SK-N-SH treated with all-trans-retinoic acid at 6 μM for 48 hours (cell line): ENCODE data around the gene ZNF496.

Source experiments
- ATAC-seq: fragments of 200-7000 bp; cut with Tn5 transposase; 3 replicates; pipeline ENCODE4 v1.9.1; 2020; ENCODE audit warnings: mild to moderate bottlenecking, moderate library complexity
- ARNTL ChIP-seq: fragments of 450-650 bp; formaldehyde crosslinking; IDR thresholded peaks from 2 replicates; pipeline ENCODE4 v1.5.0; 2020; ENCODE audit warnings: low read depth, mild to moderate bottlenecking, moderate library complexity, borderline replicate concordance
- BACH2 ChIP-seq: fragments of 250-450 bp; sonication (Bioruptor Pico); IDR thresholded peaks from 2 replicates; pipeline ENCODE4 v1.9.0; 2021; ENCODE audit warnings: mild to moderate bottlenecking, borderline replicate concordance
- CSDC2 ChIP-seq: fragments of 250-450 bp; sonication (Bioruptor Pico); IDR thresholded peaks from 2 replicates; pipeline ENCODE4 v1.5.0; 2020; ENCODE audit warnings: mild to moderate bottlenecking, moderate library complexity
- ESRRG ChIP-seq: fragments of 250-450 bp; sonication (Bioruptor Pico); IDR thresholded peaks from 2 replicates; pipeline ENCODE4 v1.6.1; 2021; ENCODE audit warnings: mild to moderate bottlenecking
- GLIS3 ChIP-seq: fragments of 250-450 bp; sonication (Bioruptor Pico); IDR thresholded peaks from 2 replicates; pipeline ENCODE4 v1.5.0; 2020; ENCODE audit warnings: mild to moderate bottlenecking, moderate library complexity
- ISL1 ChIP-seq: fragments of 250-450 bp; sonication (Bioruptor Pico); IDR thresholded peaks from 2 replicates; pipeline ENCODE4 v2.1.2; 2022; ENCODE audit warnings: mild to moderate bottlenecking, moderate library complexity
- OSR1 ChIP-seq: fragments of 250-450 bp; sonication (Bioruptor Pico); IDR thresholded peaks from 2 replicates; pipeline ENCODE4 v1.8.0; 2022; ENCODE audit warnings: moderate library complexity, mild to moderate bottlenecking, inconsistent platforms
- PPARA ChIP-seq: fragments of 250-450 bp; sonication (Bioruptor Pico); IDR thresholded peaks from 2 replicates; pipeline ENCODE4 v1.5.0; 2020; ENCODE audit warnings: mild to moderate bottlenecking, borderline replicate concordance
- RARB ChIP-seq: fragments of 250-450 bp; sonication (Bioruptor Pico); IDR thresholded peaks from 2 replicates; pipeline ENCODE4 v1.8.0; 2021; ENCODE audit warnings: mild to moderate bottlenecking, moderate library complexity
- SNAI2 ChIP-seq: fragments of 250-450 bp; sonication (Bioruptor Pico); IDR thresholded peaks from 2 replicates; pipeline ENCODE4 v1.5.0; 2020; ENCODE audit warnings: mild to moderate bottlenecking, moderate library complexity
- TCF4 ChIP-seq: fragments of 250-450 bp; sonication (Bioruptor Pico); IDR thresholded peaks from 2 replicates; pipeline ENCODE4 v1.8.0; 2021; ENCODE audit warnings: mild to moderate bottlenecking, moderate library complexity, borderline replicate concordance
- TOX ChIP-seq: fragments of 250-450 bp; sonication (Bioruptor Pico); IDR thresholded peaks from 2 replicates; pipeline ENCODE4 v1.8.0; 2021; ENCODE audit warnings: mild to moderate bottlenecking, moderate library complexity, borderline replicate concordance
- ZC3H10 ChIP-seq: fragments of 250-450 bp; sonication (Bioruptor Pico); IDR thresholded peaks from 2 replicates; pipeline ENCODE4 v1.5.1; 2021; ENCODE audit warnings: mild to moderate bottlenecking, moderate library complexity
- ZFP30 ChIP-seq: fragments of 450-650 bp; formaldehyde crosslinking; IDR thresholded peaks from 2 replicates; pipeline ENCODE4 v1.5.0; 2022; ENCODE audit warnings: mild to moderate bottlenecking, moderate library complexity
- ZNF70 ChIP-seq: fragments of 450-650 bp; formaldehyde crosslinking; IDR thresholded peaks from 2 replicates; pipeline ENCODE4 v1.5.0; 2020; ENCODE audit warnings: mild to moderate bottlenecking, moderate library complexity
- ZNF8 ChIP-seq: fragments of 450-650 bp; formaldehyde crosslinking; IDR thresholded peaks from 2 replicates; pipeline ENCODE4 v1.5.0; 2020; ENCODE audit warnings: mild to moderate bottlenecking, moderate library complexity
- TF ChIP-seq, protein P1 (sequence below): fragments of 250-450 bp; sonication (Bioruptor Pico); IDR thresholded peaks from 2 replicates; pipeline ENCODE4 v1.8.0; 2020; ENCODE audit warnings: mild to moderate bottlenecking, moderate library complexity, borderline replicate concordance
- TF ChIP-seq, protein P2 (sequence below): fragments of 250-450 bp; sonication (Bioruptor Pico); IDR thresholded peaks from 2 replicates; pipeline ENCODE4 v1.5.1; 2020; ENCODE audit warnings: low read depth, mild to moderate bottlenecking, moderate library complexity
- TF ChIP-seq, protein P3 (sequence below): fragments of 250-450 bp; sonication (Bioruptor Pico); IDR thresholded peaks from 2 replicates; pipeline ENCODE4 v1.5.0; 2020; ENCODE audit warnings: mild to moderate bottlenecking, moderate library complexity
- TF ChIP-seq, protein P4 (sequence below): fragments of 250-450 bp; sonication (Bioruptor Pico); IDR thresholded peaks from 2 replicates; pipeline ENCODE4 v1.8.0; 2021; ENCODE audit warnings: low read depth, mild to moderate bottlenecking, moderate library complexity, borderline replicate concordance
- TF ChIP-seq, protein P5 (sequence below): fragments of 250-450 bp; sonication (Bioruptor Pico); IDR thresholded peaks from 2 replicates; pipeline ENCODE4 v1.5.1; 2021; ENCODE audit warnings: mild to moderate bottlenecking, moderate library complexity

The ZNF496 gene

DNA sequence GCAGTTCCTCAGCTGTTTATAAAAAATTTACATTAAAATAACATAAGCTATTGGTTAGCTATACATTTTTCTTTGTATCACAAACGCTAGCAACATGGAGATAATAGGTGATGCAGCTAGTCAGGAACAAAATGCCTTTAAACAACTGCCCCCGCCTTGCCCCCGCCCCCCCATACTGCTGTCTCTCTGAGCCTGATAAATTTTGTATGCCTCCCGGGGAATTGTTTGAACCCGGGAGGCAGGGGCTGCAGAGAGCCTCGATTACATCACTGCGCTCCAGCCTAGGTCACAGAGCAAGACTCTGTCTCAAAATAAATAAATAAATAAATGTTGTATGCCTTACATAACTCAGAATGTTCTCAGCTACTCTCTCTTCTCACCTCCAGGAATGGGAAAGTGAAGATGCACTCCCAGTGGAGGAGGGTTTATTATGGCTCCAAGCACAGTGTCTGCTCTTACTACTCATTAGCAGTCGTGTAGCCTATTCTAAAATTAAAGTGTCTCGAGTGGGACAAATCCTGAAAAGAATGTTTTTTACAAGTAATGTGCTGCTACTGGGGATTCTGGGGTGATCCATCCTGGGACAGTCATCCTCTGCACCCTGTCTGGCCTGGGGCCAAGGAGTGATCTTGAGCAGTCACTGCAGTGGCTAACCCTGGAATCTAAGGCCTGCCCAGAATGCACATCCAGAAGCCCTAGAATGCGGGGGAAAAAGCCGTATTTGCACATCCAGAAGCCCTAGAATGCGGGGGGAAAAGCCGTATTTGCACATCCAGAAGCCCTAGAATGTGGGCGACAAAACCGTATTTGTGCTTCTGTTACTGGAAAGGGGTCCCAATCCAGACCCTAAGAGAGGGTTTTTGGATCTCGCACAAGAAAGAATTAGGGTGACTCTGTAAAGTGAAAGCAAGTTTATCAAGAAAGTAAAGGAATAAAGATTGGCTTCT lies 39.4 kb upstream of the ZNF496 start:
- TF ChIP-seq BACH2 (CRISPR knock-in tag) (no peak), ESRRG (CRISPR knock-in tag) (no peak), ARNTL (CRISPR knock-in tag) (no peak), OSR1 (CRISPR knock-in tag) (no peak), SNAI2 (CRISPR knock-in tag) (no peak), RARB (CRISPR knock-in tag) (no peak), ZNF8 (CRISPR knock-in tag) (no peak), GLIS3 (CRISPR knock-in tag) (no peak), CSDC2 (CRISPR knock-in tag) (no peak), ISL1 (no peak)
- TF ChIP-seq, protein P1, sequence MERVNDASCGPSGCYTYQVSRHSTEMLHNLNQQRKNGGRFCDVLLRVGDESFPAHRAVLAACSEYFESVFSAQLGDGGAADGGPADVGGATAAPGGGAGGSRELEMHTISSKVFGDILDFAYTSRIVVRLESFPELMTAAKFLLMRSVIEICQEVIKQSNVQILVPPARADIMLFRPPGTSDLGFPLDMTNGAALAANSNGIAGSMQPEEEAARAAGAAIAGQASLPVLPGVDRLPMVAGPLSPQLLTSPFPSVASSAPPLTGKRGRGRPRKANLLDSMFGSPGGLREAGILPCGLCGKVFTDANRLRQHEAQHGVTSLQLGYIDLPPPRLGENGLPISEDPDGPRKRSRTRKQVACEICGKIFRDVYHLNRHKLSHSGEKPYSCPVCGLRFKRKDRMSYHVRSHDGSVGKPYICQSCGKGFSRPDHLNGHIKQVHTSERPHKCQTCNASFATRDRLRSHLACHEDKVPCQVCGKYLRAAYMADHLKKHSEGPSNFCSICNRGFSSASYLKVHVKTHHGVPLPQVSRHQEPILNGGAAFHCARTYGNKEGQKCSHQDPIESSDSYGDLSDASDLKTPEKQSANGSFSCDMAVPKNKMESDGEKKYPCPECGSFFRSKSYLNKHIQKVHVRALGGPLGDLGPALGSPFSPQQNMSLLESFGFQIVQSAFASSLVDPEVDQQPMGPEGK: no peak
- peak; percentile 42 for ATAC-seq

DNA sequence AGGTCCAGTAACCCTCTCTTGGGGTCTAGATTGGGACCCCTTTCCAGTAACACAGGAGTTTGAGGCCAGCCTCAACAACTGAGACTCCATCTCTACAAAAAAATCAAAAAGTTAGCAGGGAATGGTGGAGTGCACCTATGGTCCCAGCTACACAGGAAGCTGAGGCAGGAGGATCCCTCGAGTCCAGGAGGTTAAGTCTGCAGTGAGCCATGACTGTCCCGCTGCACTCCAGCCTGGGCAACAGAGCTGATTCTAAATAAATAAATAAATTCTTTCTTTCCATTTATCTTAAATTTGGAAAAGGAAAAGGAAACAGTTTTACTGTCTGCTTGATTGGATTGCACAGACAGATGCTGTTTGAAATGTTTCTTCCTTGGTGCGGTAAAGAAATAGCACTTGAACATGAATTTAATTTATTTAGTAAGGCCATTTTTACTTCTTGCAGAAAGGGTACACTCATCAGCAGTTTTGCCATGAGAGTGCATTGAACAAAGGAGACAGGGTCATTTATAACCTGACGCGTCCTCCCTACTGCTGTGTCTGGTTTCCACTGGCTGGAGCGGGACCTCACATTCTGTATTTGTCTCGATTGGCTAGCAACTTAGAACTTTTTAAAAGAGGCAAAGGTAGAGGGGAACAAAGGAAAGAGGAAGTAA lies 37.0 kb upstream of the ZNF496 start:
- no peak for TF ChIP-seq TOX (CRISPR knock-in tag)
- no peak for TF ChIP-seq PPARA (CRISPR knock-in tag)
- TF ChIP-seq, protein P2, sequence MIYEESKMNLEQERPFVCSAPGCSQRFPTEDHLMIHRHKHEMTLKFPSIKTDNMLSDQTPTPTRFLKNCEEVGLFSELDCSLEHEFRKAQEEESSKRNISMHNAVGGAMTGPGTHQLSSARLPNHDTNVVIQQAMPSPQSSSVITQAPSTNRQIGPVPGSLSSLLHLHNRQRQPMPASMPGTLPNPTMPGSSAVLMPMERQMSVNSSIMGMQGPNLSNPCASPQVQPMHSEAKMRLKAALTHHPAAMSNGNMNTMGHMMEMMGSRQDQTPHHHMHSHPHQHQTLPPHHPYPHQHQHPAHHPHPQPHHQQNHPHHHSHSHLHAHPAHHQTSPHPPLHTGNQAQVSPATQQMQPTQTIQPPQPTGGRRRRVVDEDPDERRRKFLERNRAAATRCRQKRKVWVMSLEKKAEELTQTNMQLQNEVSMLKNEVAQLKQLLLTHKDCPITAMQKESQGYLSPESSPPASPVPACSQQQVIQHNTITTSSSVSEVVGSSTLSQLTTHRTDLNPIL (CRISPR knock-in tag): no peak
- TF ChIP-seq ZNF70 (CRISPR knock-in tag): no peak
- no peak for TF ChIP-seq ZNF8 (CRISPR knock-in tag)
- no peak for TF ChIP-seq BACH2 (CRISPR knock-in tag)
- no peak for TF ChIP-seq TCF4
- no peak for TF ChIP-seq ZC3H10 (CRISPR knock-in tag)
- no peak for TF ChIP-seq SNAI2 (CRISPR knock-in tag)
- TF ChIP-seq GLIS3 (CRISPR knock-in tag): no peak
- TF ChIP-seq, protein P3, sequence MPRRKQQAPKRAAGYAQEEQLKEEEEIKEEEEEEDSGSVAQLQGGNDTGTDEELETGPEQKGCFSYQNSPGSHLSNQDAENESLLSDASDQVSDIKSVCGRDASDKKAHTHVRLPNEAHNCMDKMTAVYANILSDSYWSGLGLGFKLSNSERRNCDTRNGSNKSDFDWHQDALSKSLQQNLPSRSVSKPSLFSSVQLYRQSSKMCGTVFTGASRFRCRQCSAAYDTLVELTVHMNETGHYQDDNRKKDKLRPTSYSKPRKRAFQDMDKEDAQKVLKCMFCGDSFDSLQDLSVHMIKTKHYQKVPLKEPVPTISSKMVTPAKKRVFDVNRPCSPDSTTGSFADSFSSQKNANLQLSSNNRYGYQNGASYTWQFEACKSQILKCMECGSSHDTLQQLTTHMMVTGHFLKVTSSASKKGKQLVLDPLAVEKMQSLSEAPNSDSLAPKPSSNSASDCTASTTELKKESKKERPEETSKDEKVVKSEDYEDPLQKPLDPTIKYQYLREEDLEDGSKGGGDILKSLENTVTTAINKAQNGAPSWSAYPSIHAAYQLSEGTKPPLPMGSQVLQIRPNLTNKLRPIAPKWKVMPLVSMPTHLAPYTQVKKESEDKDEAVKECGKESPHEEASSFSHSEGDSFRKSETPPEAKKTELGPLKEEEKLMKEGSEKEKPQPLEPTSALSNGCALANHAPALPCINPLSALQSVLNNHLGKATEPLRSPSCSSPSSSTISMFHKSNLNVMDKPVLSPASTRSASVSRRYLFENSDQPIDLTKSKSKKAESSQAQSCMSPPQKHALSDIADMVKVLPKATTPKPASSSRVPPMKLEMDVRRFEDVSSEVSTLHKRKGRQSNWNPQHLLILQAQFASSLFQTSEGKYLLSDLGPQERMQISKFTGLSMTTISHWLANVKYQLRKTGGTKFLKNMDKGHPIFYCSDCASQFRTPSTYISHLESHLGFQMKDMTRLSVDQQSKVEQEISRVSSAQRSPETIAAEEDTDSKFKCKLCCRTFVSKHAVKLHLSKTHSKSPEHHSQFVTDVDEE: no peak
- no peak; the same call in 2 of the 3 replicates for ATAC-seq

DNA sequence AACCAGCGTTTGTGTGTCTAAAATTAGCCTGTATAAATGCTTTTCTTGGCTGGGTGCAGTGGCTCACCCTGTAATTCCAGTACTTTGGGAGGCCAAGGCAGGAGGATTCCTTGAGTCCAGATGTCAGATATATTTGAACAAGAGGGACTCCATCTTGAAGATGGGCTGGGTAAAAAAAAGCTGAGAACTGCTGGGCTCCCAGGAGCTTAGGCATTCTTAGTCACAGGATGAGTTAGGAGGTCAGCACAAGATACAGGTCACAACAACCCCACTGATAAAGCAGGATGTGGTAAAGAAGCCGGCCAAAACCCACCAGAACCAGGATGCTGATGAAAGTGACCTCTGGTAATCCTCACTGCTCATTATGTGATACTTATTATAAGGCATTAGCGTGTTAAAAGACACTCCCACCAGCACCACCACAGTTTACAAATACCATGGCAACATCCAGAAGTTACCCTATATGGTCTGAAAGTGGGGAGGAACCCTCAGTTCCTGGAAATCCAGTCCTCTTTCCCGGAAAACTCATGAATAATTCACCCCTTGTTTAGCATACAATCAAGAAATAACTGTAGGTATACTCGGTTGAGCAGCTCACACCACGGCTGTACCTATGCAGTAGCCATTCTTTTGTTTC lies 36.2 kb upstream of the ZNF496 start:
- peak; percentile 11 for ATAC-seq
- TF ChIP-seq, protein P4, sequence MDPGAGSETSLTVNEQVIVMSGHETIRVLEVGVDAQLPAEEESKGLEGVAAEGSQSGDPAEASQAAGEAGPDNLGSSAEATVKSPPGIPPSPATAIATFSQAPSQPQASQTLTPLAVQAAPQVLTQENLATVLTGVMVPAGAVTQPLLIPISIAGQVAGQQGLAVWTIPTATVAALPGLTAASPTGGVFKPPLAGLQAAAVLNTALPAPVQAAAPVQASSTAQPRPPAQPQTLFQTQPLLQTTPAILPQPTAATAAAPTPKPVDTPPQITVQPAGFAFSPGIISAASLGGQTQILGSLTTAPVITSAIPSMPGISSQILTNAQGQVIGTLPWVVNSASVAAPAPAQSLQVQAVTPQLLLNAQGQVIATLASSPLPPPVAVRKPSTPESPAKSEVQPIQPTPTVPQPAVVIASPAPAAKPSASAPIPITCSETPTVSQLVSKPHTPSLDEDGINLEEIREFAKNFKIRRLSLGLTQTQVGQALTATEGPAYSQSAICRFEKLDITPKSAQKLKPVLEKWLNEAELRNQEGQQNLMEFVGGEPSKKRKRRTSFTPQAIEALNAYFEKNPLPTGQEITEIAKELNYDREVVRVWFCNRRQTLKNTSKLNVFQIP (CRISPR knock-in tag): no peak
- TF ChIP-seq ZNF70 (CRISPR knock-in tag) (no peak), CSDC2 (CRISPR knock-in tag) (peak; percentile 98), OSR1 (CRISPR knock-in tag) (peak; percentile 86; the same call in 1 of the 2 replicates), ARNTL (CRISPR knock-in tag) (no peak), ZFP30 (CRISPR knock-in tag) (no peak), TCF4 (no peak), GLIS3 (CRISPR knock-in tag) (no peak), ISL1 (no peak), SNAI2 (CRISPR knock-in tag) (no peak), ZNF8 (CRISPR knock-in tag) (no peak), RARB (CRISPR knock-in tag) (no peak; the same call in 1 of the 2 replicates), TOX (CRISPR knock-in tag) (0 out of 2 replicates have a peak, but pooled peaks have one; percentile 20), ZC3H10 (CRISPR knock-in tag) (peak; percentile 92)
- TF ChIP-seq, protein P5, sequence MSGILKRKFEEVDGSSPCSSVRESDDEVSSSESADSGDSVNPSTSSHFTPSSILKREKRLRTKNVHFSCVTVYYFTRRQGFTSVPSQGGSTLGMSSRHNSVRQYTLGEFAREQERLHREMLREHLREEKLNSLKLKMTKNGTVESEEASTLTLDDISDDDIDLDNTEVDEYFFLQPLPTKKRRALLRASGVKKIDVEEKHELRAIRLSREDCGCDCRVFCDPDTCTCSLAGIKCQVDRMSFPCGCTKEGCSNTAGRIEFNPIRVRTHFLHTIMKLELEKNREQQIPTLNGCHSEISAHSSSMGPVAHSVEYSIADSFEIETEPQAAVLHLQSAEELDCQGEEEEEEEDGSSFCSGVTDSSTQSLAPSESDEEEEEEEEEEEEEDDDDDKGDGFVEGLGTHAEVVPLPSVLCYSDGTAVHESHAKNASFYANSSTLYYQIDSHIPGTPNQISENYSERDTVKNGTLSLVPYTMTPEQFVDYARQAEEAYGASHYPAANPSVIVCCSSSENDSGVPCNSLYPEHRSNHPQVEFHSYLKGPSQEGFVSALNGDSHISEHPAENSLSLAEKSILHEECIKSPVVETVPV: no peak
- TF ChIP-seq, protein P3: no peak
